Endothelial cell of umbilical vein (primary cell): ENCODE data around the gene CDC37. TPM values are rescaled to one million over a fixed set of nuclear protein-coding genes. Genes with fewer than 3 reads are reported as not detected.
"Not testable (repeated sequence)": the region's sequence is repeated elsewhere in the genome, so short reads cannot be mapped to it uniquely, and the experiment has no call there.

ENCODE experiments used
- BruUV-seq: library from RNA; stranded (reverse); fragments of 400-500 nt; replicated peaks from 2 replicates; lab custom pipeline; 2021; lab: Mats Ljungman, UMichigan
- CTCF ChIA-PET: fragments of 300-600, 350-600 bp; sonication (Branson Sonifier 250); formaldehyde crosslinking; loops from one replicate; lab custom pipeline; 2021; ENCODE audit warnings: antibody characterized with exemption, inconsistent platforms; lab: Charles Lee
- POLR2A ChIA-PET: fragments of 300-600, 350-600 bp; sonication (Branson Sonifier 250); formaldehyde crosslinking; loops from one replicate; lab custom pipeline; 2021; ENCODE audit warnings: antibody characterized with exemption, inconsistent platforms; lab: Charles Lee
- DNase-seq: peaks from one replicate; pipeline ENCODE4 v3.0.0-alpha.2; 2011; ENCODE audit warnings: low read depth, low spot score
- FAIRE-seq: peaks from 2 replicates; lab custom pipeline; 2011; peaks lifted over from hg19 to GRCh38; lab: Jason Lieb, UNC
- H2AFZ ChIP-seq: 2 replicates; pipeline ENCODE4 v1.6.0; 2012; ENCODE audit warnings: low read depth, low read length, control low read depth, inconsistent platforms
- H3K27ac ChIP-seq: 2 replicates; pipeline ENCODE4 v1.5.1; 2011; ENCODE audit warnings: low read depth, mild to moderate bottlenecking, control low read depth, low read length, moderate library complexity; ENCODE audit not compliant: insufficient read depth
- H3K27me3 ChIP-seq, 2 experiments: 2 replicates each; pipeline versions ENCODE4 v1.6.0 to v1.6.1; 2011; ENCODE audit warnings: low read length in 2 of 2, mixed read lengths in 1 of 2; ENCODE audit not compliant: control insufficient read depth in 2 of 2, insufficient read depth in 2 of 2
- H3K36me3 ChIP-seq, 2 experiments: 2 replicates in 1 of 2; 3 replicates in 1 of 2; pipeline ENCODE4 v1.5.1; 2011; ENCODE audit warnings: low read length in 2 of 2, mild to moderate bottlenecking in 1 of 2, moderate library complexity in 1 of 2; ENCODE audit not compliant: control insufficient read depth in 2 of 2, insufficient read depth in 2 of 2; ENCODE audit errors: extremely low read depth in 1 of 2
- H3K4me1 ChIP-seq: 3 replicates; pipeline ENCODE4 v1.5.1; 2011; ENCODE audit warnings: mild to moderate bottlenecking, low read length; ENCODE audit not compliant: control insufficient read depth, insufficient read depth; ENCODE audit errors: extremely low read depth
- H3K4me2 ChIP-seq: 2 replicates; pipeline ENCODE4 v1.6.1; 2011; ENCODE audit warnings: low read length, control low read depth, mixed read lengths; ENCODE audit not compliant: insufficient read depth
- H3K4me3 ChIP-seq, 3 experiments: fragments of 200-600 bp in 1 of 3; sonication (generic), shearing (Covaris generic) in 1 of 3; replicated peaks in 1 of 3; 2 replicates each; pipeline ENCODE4 v1.5.1; 2011 to 2016; ENCODE audit warnings: control low read depth in 3 of 3, low read length in 3 of 3, mild to moderate bottlenecking in 2 of 3, inconsistent platforms in 1 of 3, low read depth in 1 of 3, moderate library complexity in 1 of 3; ENCODE audit not compliant: insufficient read depth in 1 of 3
- H3K79me2 ChIP-seq: 2 replicates; pipeline ENCODE4 v1.6.0; 2012; ENCODE audit warnings: low read length, inconsistent platforms; ENCODE audit not compliant: control insufficient read depth, insufficient read depth
- H3K9ac ChIP-seq: replicated peaks from 2 replicates; pipeline ENCODE3; 2011; ENCODE audit warnings: low read length, control low read depth; ENCODE audit not compliant: insufficient read depth; ENCODE audit errors: extremely low read depth
- H3K9me1 ChIP-seq: replicated peaks from 3 replicates; pipeline ENCODE4 v1.6.0; 2011; ENCODE audit warnings: mild to moderate bottlenecking, low read length; ENCODE audit not compliant: control insufficient read depth, insufficient read depth; ENCODE audit errors: extremely low read depth
- H3K9me3 ChIP-seq: replicated peaks from 2 replicates; pipeline ENCODE4 v1.5.1; 2012; ENCODE audit warnings: low read length, inconsistent platforms; ENCODE audit not compliant: control insufficient read depth, insufficient read depth
- H4K20me1 ChIP-seq: replicated peaks from 2 replicates; pipeline ENCODE3; 2011; ENCODE audit warnings: mild to moderate bottlenecking, low read length; ENCODE audit not compliant: control insufficient read depth, insufficient read depth; ENCODE audit errors: extremely low read depth
- JUN ChIP-seq: IDR thresholded peaks from 2 replicates; pipeline ENCODE4 v1.6.1; 2011; ENCODE audit warnings: borderline replicate concordance, low read depth; ENCODE audit not compliant: insufficient read length, insufficient read depth
- dilution Hi-C: fragments of 300-500 bp; cut with MboI; formaldehyde crosslinking; loops from one replicate; pipeline ENCODE4 v1.15.0; 2019; ENCODE audit warnings: low sequenced_read_pairs; ENCODE audit not compliant: extremely low pct_ligation_motif_present
- intact Hi-C: fragments of 100-400 bp; cut with micrococcal nuclease; formaldehyde crosslinking; loops from one replicate; pipeline ENCODE4 v1.10.0; 2022
- polyA plus RNA-seq, 4 experiments: library from polyadenylated mRNA; depleted of rRNA in 3 of 4; stranded (reverse) in 3 of 4; unstranded in 1 of 4; fragments of >200 nt; gene quantifications; 2 replicates each; pipeline versions ENCODE4 v1.2.1 to v1.2.3, GENCODE V29; 2011 to 2012; ENCODE audit warnings: missing spikeins in 1 of 4
- total RNA-seq: library from RNA; stranded (reverse); gene quantifications from 2 replicates; pipeline ENCODE4 v1.2.3, GENCODE V29; 2021

The CDC37 gene
- total and polyA plus RNA-seq, 2 donors (not counting 3 experiments of a cell fraction or from before 2014, with no cell fraction given) = 300 to 372 TPM

GRCh38 chr19:10412257-10412977 lies 9.1 kb upstream of the CDC37 start:
- Histone ChIP-seq H3K36me3 (no peaks in the 10 kb centered on the region), H3K79me2 (no peaks in the 10 kb centered on the region), H3K27ac (no peak overlapping the region), H3K9ac (no peak overlapping the region), H2AFZ (no peak overlapping the region), H3K4me2 (no peak overlapping the region), H3K9me3 (no peaks in the 10 kb centered on the region), H3K9me1 (no peaks in the 10 kb centered on the region), H3K4me3 (no peak overlapping the region), H3K4me1 (peaks cover 4% of the 10 kb centered on the region), H3K27me3 (peaks cover 7 to 13% of the 10 kb centered on the region in 2 experiments), H4K20me1 (no peaks in the 10 kb centered on the region)
- POLR2A ChIA-PET = interaction anchor here (0.6 kb wide), 1 partner anchor 908 kb away, joined by 5 read pairs; no protein-coding TSS in a partner anchor
- no peak for TF ChIP-seq JUN
- CTCF ChIA-PET = interaction anchor here (1.4 to 7.5 kb wide), 4 partner anchors 7 to 42 kb away, joined by 4 to 108 read pairs (median 7); partner anchors contain the start of gene CDC37
- intact Hi-C loops (no loop called here), dilution Hi-C loops (no loop called here)
- no TSS peak for BruUV-seq
- DNase-seq (no peak), FAIRE-seq (no peak)

- H3K27ac ChIP-seq, FAIRE-seq, H3K36me3 ChIP-seq, H3K9me3 ChIP-seq, H2AFZ ChIP-seq, H3K4me3 ChIP-seq, H3K9ac ChIP-seq, DNase-seq, BruUV-seq, H3K79me2 ChIP-seq, H3K4me1 ChIP-seq, dilution Hi-C loops, H3K4me2 ChIP-seq, POLR2A ChIA-PET, intact Hi-C loops, H4K20me1 ChIP-seq, H3K9me1 ChIP-seq: not testable (repeated sequence)
- CTCF ChIA-PET = interaction anchor here (0.9 to 1.4 kb wide), 3 partner anchors 9 to 25 kb away, joined by 3 to 4 read pairs (median 3); partner anchors contain the start of gene PDE4A
- peaks cover 5 to 14% of the 10 kb centered on the region in 2 experiments for H3K27me3 ChIP-seq
These were observed 7.9 kb upstream of the CDC37 start for GRCh38 chr19:10411224-10411623.
